HepG2 (cell line): Measurements from ENCODE around the gene ST6GALNAC3. TPM values are rescaled to one million over a fixed set of nuclear protein-coding genes. Genes with fewer than 3 reads are reported as not detected.

ENCODE experiments used
- ATAC-seq: fragments of 200-7000 bp; cut with Tn5 transposase; 3 replicates; pipeline ENCODE4 v1.9.1; 2020; ENCODE audit warnings: mild to moderate bottlenecking, moderate library complexity
- BruUV-seq: library from RNA; stranded (reverse); fragments of 400-500 nt; replicated peaks from 2 replicates; lab custom pipeline; 2021; lab: Mats Ljungman, UMichigan
- CTCF ChIA-PET: fragments of 300-600 bp; formaldehyde crosslinking; extraction: SDS; loops from one replicate; lab custom pipeline; 2021; ENCODE audit warnings: low total read pairs, inconsistent platforms, low intra/inter-chr PET ratio; lab: Yijun Ruan, JAX
- POLR2A ChIA-PET: fragments of 350-600 bp; sonication (Branson Sonifier 250); formaldehyde crosslinking; loops from one replicate; lab custom pipeline; 2020; ENCODE audit warnings: antibody characterized with exemption, inconsistent platforms; lab: Yijun Ruan, JAX
- DNase-seq: peaks from one replicate; pipeline ENCODE4 v3.0.0-alpha.2; 2015; ENCODE audit warnings: low spot score
- FAIRE-seq: peaks from 3 replicates; lab custom pipeline; 2011; peaks lifted over from hg19 to GRCh38; lab: Jason Lieb, UNC
- H2AFZ ChIP-seq: one replicate; pipeline ENCODE4 v1.6.1; 2011; ENCODE audit warnings: low read length, inconsistent platforms
- H3K27ac ChIP-seq: fragments of 300-600 bp; 3 replicates; pipeline ENCODE4 v1.8.0; 2011; ENCODE audit warnings: mixed run types, mild to moderate bottlenecking, mixed read lengths, low read length, inconsistent platforms; ENCODE audit not compliant: insufficient read depth; ENCODE audit errors: extremely low read length
- H3K27me3 ChIP-seq, 2 experiments: fragments of 200-600 bp in 1 of 2; 2 replicates in 1 of 2; 3 replicates in 1 of 2; pipeline versions ENCODE4 v1.6.0 to v1.8.0; 2011; ENCODE audit warnings: low read length in 2 of 2, mild to moderate bottlenecking in 2 of 2, moderate library complexity in 2 of 2, inconsistent platforms in 1 of 2; ENCODE audit not compliant: insufficient read depth in 2 of 2, control insufficient read depth in 1 of 2
- H3K36me3 ChIP-seq, 2 experiments: fragments of 200-600 bp in 1 of 2; replicated peaks in 1 of 2; 2 replicates in 1 of 2; 3 replicates in 1 of 2; pipeline versions ENCODE4 v1.5.1 to v1.8.0; 2011; ENCODE audit warnings: low read length in 2 of 2, inconsistent platforms in 1 of 2; ENCODE audit not compliant: insufficient read depth in 2 of 2, control insufficient read depth in 1 of 2
- H3K4me1 ChIP-seq: 2 replicates; pipeline ENCODE4 v1.5.1; 2012; ENCODE audit warnings: low read length, inconsistent platforms; ENCODE audit not compliant: insufficient read depth
- H3K4me2 ChIP-seq: 2 replicates; pipeline ENCODE4 v1.6.0; 2011; ENCODE audit warnings: low read depth, low read length, inconsistent platforms
- H3K4me3 ChIP-seq, 3 experiments: fragments of 200-600 bp in 1 of 3; sonication (generic), shearing (Covaris generic) in 1 of 3; replicated peaks in 1 of 3; 2 replicates each; pipeline ENCODE4 v1.5.1; 2011 to 2016; ENCODE audit warnings: low read length in 3 of 3, inconsistent platforms in 2 of 3, low read depth in 2 of 3, mild to moderate bottlenecking in 2 of 3, control low read depth in 1 of 3, mixed read lengths in 1 of 3; ENCODE audit not compliant: insufficient read depth in 1 of 3
- H3K79me2 ChIP-seq: one replicate; pipeline ENCODE4 v1.6.1; 2011; ENCODE audit warnings: low read length, inconsistent platforms; ENCODE audit not compliant: insufficient read depth
- H3K9ac ChIP-seq: 2 replicates; pipeline ENCODE4 v1.6.0; 2011; ENCODE audit warnings: mild to moderate bottlenecking, low read depth, low read length, inconsistent platforms; ENCODE audit not compliant: insufficient read depth
- H3K9me3 ChIP-seq: 2 replicates; pipeline ENCODE4 v1.5.1; 2012; ENCODE audit warnings: mild to moderate bottlenecking, low read length
- H4K20me1 ChIP-seq: 2 replicates; pipeline ENCODE4 v1.6.0; 2011; ENCODE audit warnings: inconsistent platforms, mild to moderate bottlenecking, low read length, moderate library complexity; ENCODE audit not compliant: insufficient read depth
- ATF1 ChIP-seq: IDR thresholded peaks from 2 replicates; pipeline ENCODE4 v1.6.1; 2016; ENCODE audit warnings: mild to moderate bottlenecking, control low read depth
- CBX1 ChIP-seq: IDR thresholded peaks from one replicate; pipeline ENCODE4 v1.6.1; 2016; ENCODE audit warnings: antibody characterized with exemption, low read depth
- MBNL3 ChIP-seq: fragments of 250-450 bp; sonication (Bioruptor Pico); conservative IDR thresholded peaks from 2 replicates; pipeline ENCODE4 v1.8.0; 2022; ENCODE audit warnings: mild to moderate bottlenecking, inconsistent platforms
- MEIS2 ChIP-seq: sonication (generic); formaldehyde crosslinking; IDR thresholded peaks from 2 replicates; pipeline ENCODE4 v1.9.0; 2021; ENCODE audit warnings: mild to moderate bottlenecking, missing genetic modification reagents
- PPARG ChIP-seq: conservative IDR thresholded peaks from 2 replicates; pipeline ENCODE4 v1.6.1; 2016; ENCODE audit warnings: missing biosample characterization, missing genetic modification reagents
- ZKSCAN1 ChIP-seq: fragments of 150-350 bp; IDR thresholded peaks from 2 replicates; pipeline ENCODE4 v1.6.1; 2014; ENCODE audit warnings: low read length
- ZNF232 ChIP-seq: sonication (generic); formaldehyde crosslinking; IDR thresholded peaks from 2 replicates; pipeline ENCODE4 v1.4.0; 2020; ENCODE audit warnings: missing genetic modification reagents, borderline replicate concordance
- ZNF264 ChIP-seq: sonication (generic); formaldehyde crosslinking; IDR thresholded peaks from 2 replicates; pipeline ENCODE4 v1.4.0; 2020; ENCODE audit warnings: missing genetic modification reagents
- ZNF839 ChIP-seq: sonication (generic); formaldehyde crosslinking; IDR thresholded peaks from 2 replicates; pipeline ENCODE4 v1.4.0; 2020; ENCODE audit warnings: missing genetic modification reagents, mild to moderate bottlenecking, borderline replicate concordance
- in situ Hi-C: cut with HindIII; loops from 2 replicates; pipeline ENCODE4 v1.10.0; 2017; ENCODE audit warnings: low pct_unique_long_range_greater_than_20kb; ENCODE audit not compliant: extremely low pct_ligation_motif_present
- intact Hi-C: fragments of 100-400 bp; cut with micrococcal nuclease; formaldehyde crosslinking; loops from one replicate; pipeline ENCODE4 v1.10.0; 2022; ENCODE audit not compliant: unreplicated experiment
- polyA plus RNA-seq, 8 experiments: library from polyadenylated mRNA; depleted of rRNA in 3 of 8; stranded (reverse) in 7 of 8; unstranded in 1 of 8; fragments of >200 nt; fragmentation: Illumina TruSeq in 4 of 8; extraction: Trizol in 4 of 8; gene quantifications; 2 replicates each; pipeline versions ENCODE4 v1.2.1 to v1.2.3, GENCODE V29; 2011 to 2016; ENCODE audit warnings: low read depth in 4 of 8, missing spikeins in 1 of 8, mixed read lengths in 1 of 8; ENCODE audit not compliant: insufficient read depth in 1 of 8
- total RNA-seq, 5 experiments: library from RNA; depleted of rRNA; stranded (reverse); fragments of >200 nt; fragmentation: Illumina TruSeq; extraction: Trizol; gene quantifications; 2 replicates each; pipeline ENCODE4 v1.2.3, GENCODE V29; 2016; ENCODE audit warnings: low read depth in 1 of 5
- TF ChIP-seq, protein P1 (sequence below): sonication (generic); formaldehyde crosslinking; IDR thresholded peaks from 2 replicates; pipeline ENCODE4 v1.4.0; 2020; ENCODE audit warnings: mild to moderate bottlenecking, missing genetic modification reagents
- TF ChIP-seq, protein P2 (sequence below): sonication (generic); formaldehyde crosslinking; IDR thresholded peaks from 2 replicates; pipeline ENCODE4 v1.4.0; 2020; ENCODE audit warnings: missing genetic modification reagents
- TF ChIP-seq, protein P3 (sequence below): IDR thresholded peaks from 2 replicates; pipeline ENCODE4 v1.6.1; 2016; ENCODE audit warnings: missing biosample characterization, missing genetic modification reagents, low read depth

Gene ST6GALNAC3
- total and polyA plus RNA-seq, 2 of the 13 experiments (the other 11 are each of a cell fraction or from before 2014, with no cell fraction given) = not detected

DNA sequence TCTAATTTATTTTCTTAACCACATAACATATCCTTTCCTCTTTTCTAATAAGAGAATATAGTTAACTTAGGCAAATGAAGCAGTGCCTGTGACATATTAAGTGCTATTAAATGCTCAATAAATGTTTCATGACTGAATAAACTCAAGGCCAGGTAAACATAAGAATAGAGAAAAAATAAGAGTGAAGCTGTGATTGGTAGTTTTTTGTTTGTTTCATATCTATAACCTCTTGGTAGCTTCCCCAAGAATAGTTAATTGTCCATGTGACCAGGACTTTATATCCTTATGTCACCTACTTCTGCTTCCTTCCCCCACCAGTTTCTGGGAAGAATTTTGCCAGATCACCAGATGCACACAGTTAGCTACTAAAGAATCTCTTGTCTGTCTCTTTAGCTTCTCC, 497.7 kb downstream of the ST6GALNAC3 start:
- ATAC-seq (no peak), FAIRE-seq (no peak), DNase-seq (no peak)
- no peak overlapping the region for H3K4me2 ChIP-seq
- H3K36me3 ChIP-seq = no peaks in the 10 kb centered on the region
- H3K9ac ChIP-seq = no peak overlapping the region
- intact Hi-C loops = no loop called here
- no peaks in the 10 kb centered on the region for H3K4me1 ChIP-seq
- H4K20me1 ChIP-seq = no peaks in the 10 kb centered on the region
- no peak overlapping the region for H3K4me3 ChIP-seq
- CTCF ChIA-PET = no interaction called here
- no peak overlapping the region for H3K27ac ChIP-seq
- BruUV-seq = no TSS peak
- peaks cover 19% of the 10 kb centered on the region; the same call in 1 of the 2 replicates for H3K9me3 ChIP-seq
- H3K27me3 ChIP-seq = no peaks in the 10 kb centered on the region
- in situ Hi-C loops = no loop called here
- POLR2A ChIA-PET = no interaction called here
- no peak overlapping the region for H2AFZ ChIP-seq
- H3K79me2 ChIP-seq = no peaks in the 10 kb centered on the region
- TF ChIP-seq ZNF264 (no peak), CBX1 (no peak), ZNF839 (no peak), ZNF232 (CRISPR knock-in tag) (no peak), ATF1 (no peak), MBNL3 (CRISPR knock-in tag) (no peak), MEIS2 (CRISPR knock-in tag) (no peak), PPARG (no peak), ZKSCAN1 (no peak)
- TF ChIP-seq, protein P1, sequence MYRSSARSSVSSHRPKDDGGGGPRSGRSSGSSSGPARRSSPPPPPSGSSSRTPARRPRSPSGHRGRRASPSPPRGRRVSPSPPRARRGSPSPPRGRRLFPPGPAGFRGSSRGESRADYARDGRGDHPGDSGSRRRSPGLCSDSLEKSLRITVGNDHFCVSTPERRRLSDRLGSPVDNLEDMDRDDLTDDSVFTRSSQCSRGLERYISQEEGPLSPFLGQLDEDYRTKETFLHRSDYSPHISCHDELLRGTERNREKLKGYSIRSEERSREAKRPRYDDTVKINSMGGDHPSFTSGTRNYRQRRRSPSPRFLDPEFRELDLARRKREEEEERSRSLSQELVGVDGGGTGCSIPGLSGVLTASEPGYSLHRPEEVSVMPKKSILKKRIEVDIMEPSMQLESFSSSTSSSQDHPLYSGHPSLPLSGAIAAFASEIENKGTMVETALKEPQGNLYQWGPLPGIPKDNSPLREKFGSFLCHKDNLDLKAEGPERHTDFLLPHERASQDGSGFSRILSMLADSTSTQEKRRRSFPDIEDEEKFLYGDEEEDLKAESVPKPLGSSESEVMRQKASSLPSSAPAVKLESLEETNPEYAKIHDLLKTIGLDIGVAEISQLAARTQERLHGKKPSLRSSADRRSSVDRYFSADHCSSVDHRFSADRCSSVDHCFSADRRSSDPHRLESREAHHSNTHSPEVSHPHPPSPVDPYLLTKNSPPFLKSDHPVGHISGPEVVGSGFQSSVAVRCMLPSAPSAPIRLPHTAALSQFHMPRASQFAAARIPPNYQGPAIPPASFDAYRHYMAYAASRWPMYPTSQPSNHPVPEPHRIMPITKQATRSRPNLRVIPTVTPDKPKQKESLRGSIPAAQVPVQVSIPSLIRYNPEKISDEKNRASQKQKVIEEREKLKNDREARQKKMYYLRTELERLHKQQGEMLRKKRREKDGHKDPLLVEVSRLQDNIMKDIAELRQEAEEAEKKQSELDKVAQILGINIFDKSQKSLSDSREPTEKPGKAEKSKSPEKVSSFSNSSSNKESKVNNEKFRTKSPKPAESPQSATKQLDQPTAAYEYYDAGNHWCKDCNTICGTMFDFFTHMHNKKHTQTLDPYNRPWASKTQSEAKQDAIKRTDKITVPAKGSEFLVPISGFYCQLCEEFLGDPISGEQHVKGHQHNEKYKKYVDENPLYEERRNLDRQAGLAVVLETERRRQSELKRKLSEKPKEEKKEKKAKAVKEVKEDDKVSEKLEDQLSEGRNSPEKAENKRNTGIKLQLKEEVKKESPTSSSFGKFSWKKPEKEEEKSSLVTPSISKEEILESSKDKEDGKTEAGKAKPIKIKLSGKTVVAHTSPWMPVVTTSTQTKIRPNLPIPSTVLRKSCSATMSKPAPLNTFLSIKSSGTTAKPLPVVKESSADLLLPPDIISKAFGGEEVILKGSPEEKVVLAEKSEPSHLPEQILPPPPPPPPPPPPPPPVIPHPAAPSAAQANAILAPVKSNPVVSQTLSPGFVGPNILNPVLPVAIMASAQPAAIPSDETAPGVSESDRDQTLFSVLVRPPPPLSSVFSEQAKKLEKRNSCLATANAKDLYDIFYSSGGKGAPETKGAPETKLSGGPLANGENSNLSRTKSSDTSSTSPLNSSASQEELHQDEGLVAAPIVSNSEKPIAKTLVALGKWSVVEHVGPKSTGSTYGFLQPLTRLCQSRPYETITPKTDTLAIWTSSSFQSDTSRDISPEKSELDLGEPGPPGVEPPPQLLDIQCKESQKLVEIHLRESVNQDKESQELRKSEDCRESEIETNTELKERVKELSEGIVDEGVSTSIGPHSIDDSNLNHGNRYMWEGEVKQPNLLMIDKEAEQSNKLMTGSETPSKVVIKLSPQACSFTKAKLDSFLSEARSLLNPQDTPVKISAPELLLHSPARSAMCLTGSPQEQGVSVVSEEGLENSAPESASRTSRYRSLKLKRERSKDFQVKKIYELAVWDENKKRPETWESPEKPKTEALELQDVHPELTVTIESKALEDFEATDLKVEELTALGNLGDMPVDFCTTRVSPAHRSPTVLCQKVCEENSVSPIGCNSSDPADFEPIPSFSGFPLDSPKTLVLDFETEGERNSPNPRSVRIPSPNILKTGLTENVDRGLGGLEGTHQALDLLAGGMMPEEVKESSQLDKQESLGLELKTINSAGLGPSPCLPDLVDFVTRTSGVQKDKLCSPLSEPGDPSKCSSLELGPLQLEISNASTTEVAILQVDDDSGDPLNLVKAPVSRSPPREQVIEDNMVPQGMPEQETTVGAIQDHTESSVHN = no peak
- TF ChIP-seq, protein P2, sequence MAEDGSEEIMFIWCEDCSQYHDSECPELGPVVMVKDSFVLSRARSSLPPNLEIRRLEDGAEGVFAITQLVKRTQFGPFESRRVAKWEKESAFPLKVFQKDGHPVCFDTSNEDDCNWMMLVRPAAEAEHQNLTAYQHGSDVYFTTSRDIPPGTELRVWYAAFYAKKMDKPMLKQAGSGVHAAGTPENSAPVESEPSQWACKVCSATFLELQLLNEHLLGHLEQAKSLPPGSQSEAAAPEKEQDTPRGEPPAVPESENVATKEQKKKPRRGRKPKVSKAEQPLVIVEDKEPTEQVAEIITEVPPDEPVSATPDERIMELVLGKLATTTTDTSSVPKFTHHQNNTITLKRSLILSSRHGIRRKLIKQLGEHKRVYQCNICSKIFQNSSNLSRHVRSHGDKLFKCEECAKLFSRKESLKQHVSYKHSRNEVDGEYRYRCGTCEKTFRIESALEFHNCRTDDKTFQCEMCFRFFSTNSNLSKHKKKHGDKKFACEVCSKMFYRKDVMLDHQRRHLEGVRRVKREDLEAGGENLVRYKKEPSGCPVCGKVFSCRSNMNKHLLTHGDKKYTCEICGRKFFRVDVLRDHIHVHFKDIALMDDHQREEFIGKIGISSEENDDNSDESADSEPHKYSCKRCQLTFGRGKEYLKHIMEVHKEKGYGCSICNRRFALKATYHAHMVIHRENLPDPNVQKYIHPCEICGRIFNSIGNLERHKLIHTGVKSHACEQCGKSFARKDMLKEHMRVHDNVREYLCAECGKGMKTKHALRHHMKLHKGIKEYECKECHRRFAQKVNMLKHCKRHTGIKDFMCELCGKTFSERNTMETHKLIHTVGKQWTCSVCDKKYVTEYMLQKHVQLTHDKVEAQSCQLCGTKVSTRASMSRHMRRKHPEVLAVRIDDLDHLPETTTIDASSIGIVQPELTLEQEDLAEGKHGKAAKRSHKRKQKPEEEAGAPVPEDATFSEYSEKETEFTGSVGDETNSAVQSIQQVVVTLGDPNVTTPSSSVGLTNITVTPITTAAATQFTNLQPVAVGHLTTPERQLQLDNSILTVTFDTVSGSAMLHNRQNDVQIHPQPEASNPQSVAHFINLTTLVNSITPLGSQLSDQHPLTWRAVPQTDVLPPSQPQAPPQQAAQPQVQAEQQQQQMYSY (CRISPR knock-in tag) = no peak
- TF ChIP-seq, protein P3, sequence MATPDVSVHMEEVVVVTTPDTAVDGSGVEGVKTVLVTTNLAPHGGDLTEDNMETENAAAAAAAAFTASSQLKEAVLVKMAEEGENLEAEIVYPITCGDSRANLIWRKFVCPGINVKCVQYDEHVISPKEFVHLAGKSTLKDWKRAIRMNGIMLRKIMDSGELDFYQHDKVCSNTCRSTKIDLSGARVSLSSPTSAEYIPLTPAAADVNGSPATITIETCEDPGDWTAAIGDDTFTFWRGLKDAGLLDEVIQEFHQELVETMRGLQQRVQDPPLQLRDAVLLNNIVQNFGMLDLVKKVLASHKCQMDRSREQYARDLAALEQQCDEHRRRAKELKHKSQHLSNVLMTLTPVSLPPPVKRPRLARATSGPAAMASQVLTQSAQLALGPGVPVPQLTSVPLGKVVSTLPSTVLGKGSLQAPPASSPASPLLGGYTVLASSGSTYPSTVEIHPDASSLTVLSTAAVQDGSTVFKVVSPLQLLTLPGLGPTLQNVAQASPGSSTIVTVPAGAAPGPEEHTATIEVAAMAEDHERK (CRISPR knock-in tag) = no peak
